C4-2B (cell line): ENCODE results near the gene ABCG2.

Experiments used
- CTCF ChIP-seq: fragments of 450-650 bp; conservative IDR thresholded peaks from 2 replicates; pipeline ENCODE4 v1.5.1; 2017; ENCODE audit warnings: mild to moderate bottlenecking
- ZFX ChIP-seq: fragments of 450-650 bp; IDR thresholded peaks from 2 replicates; pipeline ENCODE4 v1.6.1; 2017

GRCh38 chr4:88130544-88131305, 27.7 kb downstream of the ABCG2 start:
- TF ChIP-seq CTCF (no peak), ZFX (no peak)
